Measurements from ENCODE around the gene PRKD3. TPM values are rescaled to one million over a fixed set of nuclear protein-coding genes. Genes with fewer than 3 reads are reported as not detected.

The PRKD3 gene
- polyA plus RNA-seq, 2 donors = 3.7 to 3.8 TPM

DNA sequence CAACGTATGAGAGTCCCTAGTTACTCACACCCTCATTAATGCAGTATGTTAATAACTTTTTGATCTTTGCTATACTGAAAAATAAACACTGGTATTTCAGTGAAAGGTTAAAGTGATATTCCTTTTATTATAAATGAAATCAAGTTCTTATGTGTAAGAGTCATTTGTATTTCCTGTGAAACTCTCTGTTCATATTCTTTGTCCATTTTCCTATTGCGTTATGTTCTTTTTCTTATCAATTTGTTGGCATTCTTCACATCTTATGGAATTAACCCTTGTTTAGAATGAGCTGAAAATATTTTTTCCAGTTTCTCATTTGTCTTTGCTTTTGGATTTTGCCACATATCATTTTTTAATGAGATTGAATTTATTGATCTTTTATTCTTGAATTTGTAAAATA is 48.3 kb downstream of the PRKD3 start:
- H3K27ac ChIP-seq (ENCODE audit: low read depth in 2 of 2, low read length in 1 of 2) = no peak overlapping the region
- H3K36me3 ChIP-seq (ENCODE audit: control insufficient read depth in 2 of 2, insufficient read depth in 2 of 2, low read length in 1 of 2) = peaks cover 3 to 5% of the 10 kb centered on the region in 2 donors
- H3K4me1 ChIP-seq (ENCODE audit: control insufficient read depth in 2 of 2, insufficient read depth in 2 of 2, low read length in 1 of 2) = no peaks in the 10 kb centered on the region
- no peak overlapping the region for H3K4me3 ChIP-seq (ENCODE audit: low read depth in 1 of 2, low read length in 2 of 2)
- H3K9me3 ChIP-seq (ENCODE audit: control insufficient read depth in 2 of 2, insufficient read depth in 1 of 2, low read depth in 1 of 2, low read length in 1 of 2) = no peaks in the 10 kb centered on the region
- WGBS, 2 donors = 77 to 81% methylated on average over 2 of the region's 2 CpGs
- H3K27me3 ChIP-seq (ENCODE audit: control insufficient read depth in 1 of 2, insufficient read depth in 2 of 2, low read length in 2 of 2) = no peaks in the 10 kb centered on the region

Other genes with a start within 250 kb of the PRKD3 start
- gene HEATR5B, start 240.5 kb downstream of the PRKD3 start, polyA plus RNA-seq = 1 to 10 TPM; 7.7 to 9.0 TPM
- gene GPATCH11, start 240.3 kb downstream of the PRKD3 start, polyA plus RNA-seq = 1 to 10 TPM; 2.7 to 2.8 TPM
- gene EIF2AK2, start 167.9 kb downstream of the PRKD3 start, polyA plus RNA-seq = 1 to 10 TPM; 3.6 to 4.0 TPM
- gene SULT6B1, start 136.2 kb downstream of the PRKD3 start, polyA plus RNA-seq = not detected
- gene CEBPZOS, start 128.3 kb downstream of the PRKD3 start, polyA plus RNA-seq = 10 to 100 TPM; 19.1 to 53.7 TPM
- 10 to 100 TPM; 32.5 to 37.4 TPM for gene CEBPZ, start 93.2 kb downstream of the PRKD3 start, polyA plus RNA-seq
- gene NDUFAF7, start 93.2 kb downstream of the PRKD3 start, polyA plus RNA-seq = 1 to 10 TPM; 6.9 to 8.1 TPM
- 1 to 10 TPM; 1.2 to 1.8 TPM for gene QPCT, start 19.8 kb upstream of the PRKD3 start, polyA plus RNA-seq

All from esophagus (tissue), 2 donors.